ENCODE results near the gene SUFU. TPM values are rescaled to one million over a fixed set of nuclear protein-coding genes. Genes with fewer than 3 reads are reported as not detected.

The SUFU gene
- total RNA-seq, 4 donors from 2014 or later, result 6.5 to 11.0 (median 9.2) TPM

DNA sequence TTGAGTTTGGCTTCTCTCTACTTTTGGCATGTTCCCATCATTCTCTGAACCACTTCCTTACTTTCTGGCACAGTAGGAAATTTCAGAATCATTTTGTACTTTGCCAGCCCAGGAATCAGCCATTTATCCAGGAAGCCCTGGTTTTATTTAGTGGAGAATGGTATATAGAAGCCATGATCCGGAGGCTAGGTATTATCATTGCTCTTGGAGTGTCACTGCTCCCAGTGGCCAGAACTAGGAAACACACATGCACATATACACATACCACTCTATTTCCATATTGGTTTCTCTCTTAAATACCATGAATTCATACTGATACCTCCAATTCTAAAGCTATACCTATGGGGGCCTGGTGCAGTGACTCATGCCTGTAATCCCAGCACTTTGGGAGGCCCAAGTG is 36.3 kb downstream of the SUFU start:
- no peak for DNase-seq
- Histone ChIP-seq H3K4me1 (no peaks in the 10 kb centered on the region), H3K27me3 (no peaks in the 10 kb centered on the region), H3K9me3 (no peaks in the 10 kb centered on the region), H3K27ac (no peak overlapping the region), H3K4me3 (no peak overlapping the region), H3K36me3 (no peaks in the 10 kb centered on the region)
- TF ChIP-seq, protein P1, sequence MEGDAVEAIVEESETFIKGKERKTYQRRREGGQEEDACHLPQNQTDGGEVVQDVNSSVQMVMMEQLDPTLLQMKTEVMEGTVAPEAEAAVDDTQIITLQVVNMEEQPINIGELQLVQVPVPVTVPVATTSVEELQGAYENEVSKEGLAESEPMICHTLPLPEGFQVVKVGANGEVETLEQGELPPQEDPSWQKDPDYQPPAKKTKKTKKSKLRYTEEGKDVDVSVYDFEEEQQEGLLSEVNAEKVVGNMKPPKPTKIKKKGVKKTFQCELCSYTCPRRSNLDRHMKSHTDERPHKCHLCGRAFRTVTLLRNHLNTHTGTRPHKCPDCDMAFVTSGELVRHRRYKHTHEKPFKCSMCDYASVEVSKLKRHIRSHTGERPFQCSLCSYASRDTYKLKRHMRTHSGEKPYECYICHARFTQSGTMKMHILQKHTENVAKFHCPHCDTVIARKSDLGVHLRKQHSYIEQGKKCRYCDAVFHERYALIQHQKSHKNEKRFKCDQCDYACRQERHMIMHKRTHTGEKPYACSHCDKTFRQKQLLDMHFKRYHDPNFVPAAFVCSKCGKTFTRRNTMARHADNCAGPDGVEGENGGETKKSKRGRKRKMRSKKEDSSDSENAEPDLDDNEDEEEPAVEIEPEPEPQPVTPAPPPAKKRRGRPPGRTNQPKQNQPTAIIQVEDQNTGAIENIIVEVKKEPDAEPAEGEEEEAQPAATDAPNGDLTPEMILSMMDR (IDR thresholded peaks at IDR 0.05), result peak in 4 of 6 experiments; percentile 22 to 32 (median 27)
- TF ChIP-seq POLR2A (IDR thresholded peaks at IDR 0.05), result no peak

- Histone ChIP-seq H3K36me3 (no peaks in the 10 kb centered on the region), H3K27ac (no peak overlapping the region), H3K27me3 (no peaks in the 10 kb centered on the region), H3K4me3 (no peak overlapping the region), H3K4me1 (no peaks in the 10 kb centered on the region), H3K9me3 (no peaks in the 10 kb centered on the region)
- no peak for DNase-seq
- TF ChIP-seq, protein P1 (IDR thresholded peaks at IDR 0.05), result no peak
- no peak for TF ChIP-seq POLR2A (IDR thresholded peaks at IDR 0.05)
These were observed 39.1 kb downstream of the SUFU start for GRCh38 chr10:102542800-102543418.

DNA sequence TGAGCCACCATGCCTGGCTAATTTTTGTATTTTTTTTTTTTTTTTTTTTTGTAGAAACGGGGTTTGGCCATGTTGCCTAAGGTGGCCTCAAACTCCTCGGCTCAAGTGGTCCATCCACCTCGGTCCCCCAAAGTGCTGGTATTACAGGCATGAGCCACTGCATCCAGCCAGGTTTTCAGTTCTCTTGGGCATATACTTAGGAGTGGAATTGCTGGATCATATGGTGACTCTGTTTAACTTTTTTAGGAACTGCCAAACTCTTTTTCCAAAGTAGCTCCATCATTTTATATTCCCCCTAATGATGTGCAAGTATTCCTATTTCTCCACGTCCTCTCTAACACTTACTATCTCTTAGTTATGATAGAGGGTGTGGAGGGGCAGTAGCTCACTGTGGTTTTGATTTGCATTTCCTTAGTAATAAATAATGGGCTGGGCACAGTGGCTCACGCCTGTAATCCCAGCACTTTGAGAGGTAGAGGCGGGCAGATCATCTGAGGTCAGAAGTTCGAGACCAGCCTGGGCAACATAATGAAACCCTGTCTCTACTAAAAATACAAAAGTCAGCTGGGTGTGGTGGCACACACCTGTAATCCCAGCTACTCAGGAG is 41.6 kb downstream of the SUFU start:
- no peaks in the 10 kb centered on the region for H3K4me1 ChIP-seq
- no peak overlapping the region for H3K27ac ChIP-seq
- H3K36me3 ChIP-seq, result peaks cover 0 to 9% (median 0%) of the 10 kb centered on the region in 3 donors
- DNase-seq, result no peak
- no peaks in the 10 kb centered on the region for H3K27me3 ChIP-seq
- H3K4me3 ChIP-seq, result no peak overlapping the region
- TF ChIP-seq, protein P1 (IDR thresholded peaks at IDR 0.05), result no peak
- TF ChIP-seq POLR2A (IDR thresholded peaks at IDR 0.05), result no peak
- no peaks in the 10 kb centered on the region for H3K9me3 ChIP-seq

GRCh38 chr10:102545997-102546396 is 42.2 kb downstream of the SUFU start:
- Histone ChIP-seq H3K9me3 (peaks cover 0 to 2% (median 0%) of the 10 kb centered on the region in 4 donors), H3K4me3 (no peak overlapping the region), H3K4me1 (no peaks in the 10 kb centered on the region), H3K27me3 (no peaks in the 10 kb centered on the region), H3K27ac (no peak overlapping the region), H3K36me3 (peaks cover 0 to 13% (median 0%) of the 10 kb centered on the region in 3 donors)
- no peak for DNase-seq
- TF ChIP-seq, protein P1 (IDR thresholded peaks at IDR 0.05), result no peak
- no peak for TF ChIP-seq POLR2A (IDR thresholded peaks at IDR 0.05)

- Histone ChIP-seq H3K9me3 (peaks cover 0 to 2% (median 0%) of the 10 kb centered on the region in 4 donors), H3K36me3 (peaks cover 0 to 17% (median 0%) of the 10 kb centered on the region in 3 donors), H3K27me3 (no peaks in the 10 kb centered on the region), H3K4me3 (no peak overlapping the region), H3K27ac (no peak overlapping the region), H3K4me1 (no peaks in the 10 kb centered on the region)
- no peak for TF ChIP-seq POLR2A (IDR thresholded peaks at IDR 0.05)
- TF ChIP-seq, protein P1 (IDR thresholded peaks at IDR 0.05), result no peak
- no peak for DNase-seq
These were observed 43.0 kb downstream of the SUFU start for GRCh38 chr10:102546606-102547320.

All from Peyer's patch (tissue), 4 donors.